ENCODE results near the gene SUSD1. TPM values are rescaled to one million over a fixed set of nuclear protein-coding genes. Genes with fewer than 3 reads are reported as not detected.

Gene SUSD1
- total RNA-seq, 1 donor from 2014 or later: 15.7 TPM

- intact Hi-C loops (cut with micrococcal nuclease): no loop called here
- H3K4me3 Mint-ChIP-seq: no peak overlapping the region
- peaks cover 49% of the 10 kb centered on the region for H3K4me1 Mint-ChIP-seq
- CTCF ChIA-PET: no interaction called here
- POLR2A ChIA-PET: interaction anchor here (0.6 to 1.4 kb wide), 2 partner anchors 10 to 60 kb away, joined by 3 to 6 read pairs; no protein-coding TSS in a partner anchor
- TF ChIP-seq, protein P1, sequence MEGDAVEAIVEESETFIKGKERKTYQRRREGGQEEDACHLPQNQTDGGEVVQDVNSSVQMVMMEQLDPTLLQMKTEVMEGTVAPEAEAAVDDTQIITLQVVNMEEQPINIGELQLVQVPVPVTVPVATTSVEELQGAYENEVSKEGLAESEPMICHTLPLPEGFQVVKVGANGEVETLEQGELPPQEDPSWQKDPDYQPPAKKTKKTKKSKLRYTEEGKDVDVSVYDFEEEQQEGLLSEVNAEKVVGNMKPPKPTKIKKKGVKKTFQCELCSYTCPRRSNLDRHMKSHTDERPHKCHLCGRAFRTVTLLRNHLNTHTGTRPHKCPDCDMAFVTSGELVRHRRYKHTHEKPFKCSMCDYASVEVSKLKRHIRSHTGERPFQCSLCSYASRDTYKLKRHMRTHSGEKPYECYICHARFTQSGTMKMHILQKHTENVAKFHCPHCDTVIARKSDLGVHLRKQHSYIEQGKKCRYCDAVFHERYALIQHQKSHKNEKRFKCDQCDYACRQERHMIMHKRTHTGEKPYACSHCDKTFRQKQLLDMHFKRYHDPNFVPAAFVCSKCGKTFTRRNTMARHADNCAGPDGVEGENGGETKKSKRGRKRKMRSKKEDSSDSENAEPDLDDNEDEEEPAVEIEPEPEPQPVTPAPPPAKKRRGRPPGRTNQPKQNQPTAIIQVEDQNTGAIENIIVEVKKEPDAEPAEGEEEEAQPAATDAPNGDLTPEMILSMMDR (IDR thresholded peaks at IDR 0.05): no peak
- H3K27me3 Mint-ChIP-seq: no peaks in the 10 kb centered on the region
- H3K27ac Mint-ChIP-seq: no peak overlapping the region
- H3K9me3 Mint-ChIP-seq: peaks cover 7% of the 10 kb centered on the region
- no peak for DNase-seq
- ATAC-seq (ENCODE audit: low read depth): no peak
- H3K36me3 Mint-ChIP-seq (ENCODE audit: low read depth): peaks cover 13% of the 10 kb centered on the region
These were observed 130.9 kb downstream of the SUSD1 start for GRCh38 chr9:112044186-112044585.

- POLR2A ChIA-PET: interaction anchor here (0.6 to 1.4 kb wide), 2 partner anchors 9 to 59 kb away, joined by 3 to 6 read pairs; no protein-coding TSS in a partner anchor
- H3K4me3 Mint-ChIP-seq: no peak overlapping the region
- no peaks in the 10 kb centered on the region for H3K27me3 Mint-ChIP-seq
- CTCF ChIA-PET: no interaction called here
- intact Hi-C loops (cut with micrococcal nuclease): no loop called here
- DNase-seq (no peak), ATAC-seq (ENCODE audit: low read depth) (no peak)
- H3K27ac Mint-ChIP-seq: no peak overlapping the region
- H3K9me3 Mint-ChIP-seq: peaks cover 7% of the 10 kb centered on the region
- TF ChIP-seq, protein P1 (IDR thresholded peaks at IDR 0.05): no peak
- H3K4me1 Mint-ChIP-seq: peaks cover 56% of the 10 kb centered on the region
- peaks cover 13% of the 10 kb centered on the region for H3K36me3 Mint-ChIP-seq (ENCODE audit: low read depth)
These were observed 131.7 kb downstream of the SUSD1 start for GRCh38 chr9:112043423-112043822.

GRCh38 chr9:112042769-112043168 lies 132.3 kb downstream of the SUSD1 start:
- TF ChIP-seq, protein P1 (IDR thresholded peaks at IDR 0.05): no peak
- Mint-ChIP-seq H3K4me3 (no peak overlapping the region), H3K4me1 (peaks cover 58% of the 10 kb centered on the region), H3K36me3 (ENCODE audit: low read depth) (peaks cover 10% of the 10 kb centered on the region), H3K27me3 (no peaks in the 10 kb centered on the region), H3K27ac (no peak overlapping the region), H3K9me3 (peaks cover 5% of the 10 kb centered on the region)
- intact Hi-C loops (cut with micrococcal nuclease): no loop called here
- ATAC-seq (ENCODE audit: low read depth) (no peak), DNase-seq (no peak)
- CTCF ChIA-PET: no interaction called here
- POLR2A ChIA-PET: no interaction called here

- Mint-ChIP-seq H3K9me3 (peaks cover 2% of the 10 kb centered on the region), H3K36me3 (ENCODE audit: low read depth) (peaks cover 6% of the 10 kb centered on the region), H3K4me1 (peaks cover 58% of the 10 kb centered on the region), H3K27me3 (no peaks in the 10 kb centered on the region), H3K4me3 (no peak overlapping the region), H3K27ac (no peak overlapping the region)
- DNase-seq: no peak
- TF ChIP-seq, protein P1 (IDR thresholded peaks at IDR 0.05): no peak
- ChIA-PET POLR2A (interaction anchor here (1.3 kb wide), 1 partner anchor 76 kb away, joined by 3 read pairs; no protein-coding TSS in a partner anchor), CTCF (no interaction called here)
- no peak for ATAC-seq (ENCODE audit: low read depth)
- intact Hi-C loops (cut with micrococcal nuclease): no loop called here
These were observed 132.9 kb downstream of the SUSD1 start for GRCh38 chr9:112042244-112042638.

- Mint-ChIP-seq H3K4me3 (no peak overlapping the region), H3K9me3 (no peaks in the 10 kb centered on the region), H3K27ac (peak overlapping the region; percentile 46), H3K27me3 (no peaks in the 10 kb centered on the region), H3K4me1 (peaks cover 57% of the 10 kb centered on the region), H3K36me3 (ENCODE audit: low read depth) (peaks cover 5% of the 10 kb centered on the region)
- TF ChIP-seq, protein P1 (IDR thresholded peaks at IDR 0.05): no peak
- DNase-seq: no peak
- CTCF ChIA-PET: no interaction called here
- no peak for ATAC-seq (ENCODE audit: low read depth)
- POLR2A ChIA-PET: interaction anchor here (1.3 kb wide), 1 partner anchor 75 kb away, joined by 3 read pairs; no protein-coding TSS in a partner anchor
- intact Hi-C loops (cut with micrococcal nuclease): no loop called here
These were observed 133.4 kb downstream of the SUSD1 start for GRCh38 chr9:112041536-112042243.

Data from activated B cell treated with CpG ODN at 0.5 μM for 24 hours (primary cell).